Colonic mucosa (tissue), 4 donors: ENCODE results near the gene RNF133. TPM values are rescaled to one million over a fixed set of nuclear protein-coding genes. Genes with fewer than 3 reads are reported as not detected.

Source experiments
- DNase-seq: peaks from one replicate; pipeline ENCODE4 v3.0.0-alpha.2; 2020
- H3K27ac ChIP-seq: fragments of 200-600 bp; one replicate; pipeline ENCODE4 v1.8.0; 2021
- H3K27me3 ChIP-seq: fragments of 200-600 bp; one replicate; pipeline ENCODE4 v1.8.0; 2021
- H3K36me3 ChIP-seq: fragments of 200-600 bp; one replicate; pipeline ENCODE4 v1.8.0; 2021
- H3K4me1 ChIP-seq: fragments of 200-600 bp; one replicate; pipeline ENCODE4 v1.8.0; 2021; ENCODE audit warnings: mild to moderate bottlenecking
- H3K4me3 ChIP-seq: fragments of 200-600 bp; one replicate; pipeline ENCODE4 v1.8.0; 2021
- H3K9ac ChIP-seq, 2 donors: one replicate each; pipeline ENCODE4 v1.7.0; 2013; ENCODE audit warnings: control low read depth in 2 of 2, low read depth in 2 of 2, low read length in 2 of 2
- H3K9me3 ChIP-seq: fragments of 200-600 bp; one replicate; pipeline ENCODE4 v1.8.0; 2021
- CTCF ChIP-seq: fragments of 200-600 bp; IDR thresholded peaks from one replicate; pipeline ENCODE4 v1.8.0; 2022; ENCODE audit warnings: antibody characterized with exemption, mild to moderate bottlenecking
- intact Hi-C: fragments of 100-400 bp; cut with DNase I; formaldehyde crosslinking; loops from one replicate; pipeline ENCODE4 v1.14.1; 2022
- total RNA-seq, 2 donors: library from RNA; stranded (reverse); fragmentation: NEBNext Ultra II Directional in 1 of 2; extraction: Animal tissue kit (Norgen Biotek cat#: 25700) in 1 of 2; gene quantifications; one replicate each; pipeline ENCODE4 v1.2.1, GENCODE V29; 2021
- donor health status: healthy.
- donor health status: DM: no; HTN: no; CAD: no.
- donor health status: DM: no; HTN: no; CAD: no.

Gene RNF133
- total RNA-seq, 2 donors from 2014 or later: 0.32 to 0.40 TPM

- DNase-seq: no peak
- H3K9ac ChIP-seq: no peak overlapping the region
- H3K4me3 ChIP-seq: no peak overlapping the region
- H3K27ac ChIP-seq: no peak overlapping the region
- no peaks in the 10 kb centered on the region for H3K4me1 ChIP-seq
- no peaks in the 10 kb centered on the region for H3K27me3 ChIP-seq
- H3K9me3 ChIP-seq: no peaks in the 10 kb centered on the region
- intact Hi-C loops: no loop called here
- no peaks in the 10 kb centered on the region for H3K36me3 ChIP-seq
- no peak for TF ChIP-seq CTCF
Observed at GRCh38 chr7:122719010-122719578, 20.2 kb upstream of the RNF133 start.

GRCh38 chr7:122717356-122718089, 18.6 kb upstream of the RNF133 start:
- no peaks in the 10 kb centered on the region for H3K9me3 ChIP-seq
- intact Hi-C loops: no loop called here
- no peak for TF ChIP-seq CTCF
- no peak for DNase-seq
- H3K27ac ChIP-seq: no peak overlapping the region
- no peaks in the 10 kb centered on the region for H3K27me3 ChIP-seq
- no peak overlapping the region for H3K9ac ChIP-seq
- no peaks in the 10 kb centered on the region for H3K36me3 ChIP-seq
- no peaks in the 10 kb centered on the region for H3K4me1 ChIP-seq
- H3K4me3 ChIP-seq: no peak overlapping the region

GRCh38 chr7:122715183-122715582, 16.3 kb upstream of the RNF133 start:
- intact Hi-C loops: no loop called here
- no peak for TF ChIP-seq CTCF
- no peaks in the 10 kb centered on the region for H3K27me3 ChIP-seq

GRCh38 chr7:122710916-122711315, 12.0 kb upstream of the RNF133 start:
- intact Hi-C loops: no loop called here
- TF ChIP-seq CTCF: no peak
- Histone ChIP-seq H3K4me1 (no peaks in the 10 kb centered on the region), H3K27ac (no peak overlapping the region), H3K27me3 (no peaks in the 10 kb centered on the region), H3K9me3 (no peaks in the 10 kb centered on the region), H3K36me3 (no peaks in the 10 kb centered on the region), H3K4me3 (no peak overlapping the region), H3K9ac (no peak overlapping the region)
- no peak for DNase-seq

More at GRCh38 chr7:122715183-122715582, 16.3 kb upstream of the RNF133 start:
- H3K4me1 ChIP-seq: no peaks in the 10 kb centered on the region
- H3K9ac ChIP-seq: no peak overlapping the region
- no peaks in the 10 kb centered on the region for H3K9me3 ChIP-seq
- H3K36me3 ChIP-seq: no peaks in the 10 kb centered on the region
- H3K4me3 ChIP-seq: no peak overlapping the region
- no peak overlapping the region for H3K27ac ChIP-seq
- DNase-seq: no peak

GRCh38 chr7:122709930-122710646, 11.2 kb upstream of the RNF133 start:
- TF ChIP-seq CTCF: no peak
- Histone ChIP-seq H3K4me1 (no peaks in the 10 kb centered on the region), H3K36me3 (no peaks in the 10 kb centered on the region), H3K27me3 (no peaks in the 10 kb centered on the region), H3K9me3 (no peaks in the 10 kb centered on the region), H3K9ac (no peak overlapping the region), H3K27ac (no peak overlapping the region), H3K4me3 (no peak overlapping the region)
- intact Hi-C loops: no loop called here
- no peak for DNase-seq
